ENCODE measurements around the gene APBB2.

Gene APBB2

DNA sequence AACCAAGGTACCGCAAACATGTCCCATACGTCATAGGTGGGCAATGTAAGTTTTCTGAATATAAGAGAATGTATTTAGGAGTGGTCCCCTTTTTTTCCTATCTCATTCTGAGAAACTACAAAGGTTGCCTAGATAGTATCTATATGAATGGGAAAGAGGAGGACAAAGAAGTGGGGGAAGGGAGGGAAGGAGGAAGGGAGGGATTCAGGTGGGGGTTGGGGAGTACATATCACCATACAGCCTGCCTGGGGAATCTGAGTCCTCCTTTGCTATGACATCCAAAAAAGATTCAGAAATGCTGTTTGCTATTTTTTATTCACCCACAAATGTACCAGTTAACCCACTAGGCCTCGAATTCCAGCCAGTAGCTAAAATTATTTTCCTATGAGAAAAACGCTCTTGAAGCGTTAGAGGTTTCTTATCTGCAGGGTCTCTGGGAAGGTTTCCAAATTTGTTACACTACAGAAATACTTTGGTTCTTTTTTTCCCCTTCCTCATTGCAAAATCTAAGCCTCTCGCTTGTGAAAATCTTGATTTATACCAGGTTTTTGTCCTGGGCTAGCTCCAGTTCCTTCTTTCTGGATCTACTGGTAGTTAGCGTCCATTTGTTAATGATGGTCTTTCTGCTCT lies 251.7 kb downstream of the APBB2 start:
- no peak for DNase-seq

DNA sequence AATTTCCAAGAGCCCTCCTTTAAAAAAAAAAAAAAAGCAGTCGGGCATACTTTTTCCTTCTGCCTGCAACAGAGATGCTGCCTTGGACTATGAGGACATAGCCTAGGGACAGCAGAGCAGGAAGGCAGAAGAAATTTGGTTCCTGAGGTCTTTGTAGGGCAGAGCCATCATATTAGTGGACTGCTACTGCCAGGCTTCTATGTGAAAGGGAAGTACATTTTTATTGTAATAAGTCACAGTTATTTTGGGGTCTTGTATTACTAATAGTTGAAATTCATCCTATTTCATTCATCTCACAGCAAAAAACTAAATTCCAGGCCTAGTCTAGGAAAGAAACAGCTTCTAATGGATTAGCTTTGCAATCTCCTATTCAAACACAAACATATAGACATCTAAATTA lies 253.4 kb downstream of the APBB2 start:
- DNase-seq, result no peak

DNA sequence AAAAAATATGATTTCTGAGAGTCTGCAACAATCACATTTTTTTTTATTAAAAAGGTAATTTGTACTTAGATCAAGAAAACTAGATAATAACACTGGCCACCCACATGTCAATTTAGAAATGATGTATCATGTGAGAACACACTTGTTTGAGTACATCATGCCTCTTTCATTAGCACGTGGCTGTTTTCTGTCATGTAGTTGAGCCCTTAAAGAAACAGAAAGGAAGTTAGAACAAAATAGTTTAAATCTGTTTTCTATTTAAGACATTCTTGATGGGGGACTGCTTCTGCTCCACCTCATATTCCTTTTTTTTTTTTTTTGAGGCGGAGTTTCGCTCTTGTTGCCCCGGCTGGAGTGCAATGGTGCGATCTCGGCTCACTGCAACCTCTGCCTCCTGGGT lies 257.1 kb downstream of the APBB2 start:
- DNase-seq, result no peak

DNA sequence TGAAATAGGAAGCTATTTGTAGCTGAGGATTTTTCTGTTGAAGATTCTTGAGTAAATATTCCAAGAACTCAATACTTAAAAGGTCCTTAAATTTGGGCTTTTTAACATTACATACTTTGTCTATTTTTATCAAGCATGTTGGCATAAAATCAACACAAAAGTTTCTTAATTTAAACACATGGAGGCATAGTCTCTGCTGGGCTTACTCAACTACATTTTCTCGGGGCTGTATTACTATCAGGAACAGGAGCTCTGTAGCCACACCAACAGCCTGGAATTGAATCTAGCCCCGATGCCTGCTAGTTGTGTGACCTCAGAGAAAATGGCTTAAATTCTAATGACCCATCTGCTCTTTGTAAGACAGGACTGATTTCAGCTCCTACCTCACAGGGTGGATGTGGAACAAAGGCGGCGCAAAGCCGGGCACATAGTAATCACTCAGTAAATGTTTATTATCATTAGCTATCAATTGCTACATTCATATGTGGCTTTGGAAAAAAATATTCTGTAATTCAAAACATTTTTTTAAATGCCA lies 257.6 kb downstream of the APBB2 start:
- DNase-seq, result no peak

DNA sequence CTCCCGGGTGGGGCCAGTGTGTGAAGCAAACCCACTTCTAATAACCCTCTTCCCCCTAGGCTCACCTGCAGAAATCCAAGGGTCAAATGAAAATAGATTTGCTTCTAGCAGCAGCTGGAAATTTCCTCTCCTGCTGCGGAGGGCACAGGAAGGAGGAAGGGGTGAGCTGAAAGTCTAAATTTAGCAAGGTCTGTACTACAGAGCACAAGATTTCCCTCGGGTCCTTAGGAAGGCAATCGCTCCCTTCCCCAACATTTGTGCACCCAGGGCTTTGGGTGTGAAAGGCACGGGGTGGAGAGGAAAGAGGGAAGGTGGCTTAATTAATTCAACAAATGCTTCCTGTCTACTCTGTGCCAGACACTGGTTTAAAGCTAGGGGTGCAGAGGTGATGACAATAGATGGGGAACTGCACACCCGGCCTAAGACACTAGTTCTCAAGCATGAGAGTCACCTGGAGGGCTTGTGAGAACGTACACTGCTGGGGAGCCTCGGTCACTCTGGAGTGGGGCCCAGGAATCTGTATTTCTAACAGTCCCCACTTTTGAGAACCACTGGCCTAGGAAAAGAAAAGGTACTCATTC lies 260.2 kb downstream of the APBB2 start:
- DNase-seq, result no peak

DNA sequence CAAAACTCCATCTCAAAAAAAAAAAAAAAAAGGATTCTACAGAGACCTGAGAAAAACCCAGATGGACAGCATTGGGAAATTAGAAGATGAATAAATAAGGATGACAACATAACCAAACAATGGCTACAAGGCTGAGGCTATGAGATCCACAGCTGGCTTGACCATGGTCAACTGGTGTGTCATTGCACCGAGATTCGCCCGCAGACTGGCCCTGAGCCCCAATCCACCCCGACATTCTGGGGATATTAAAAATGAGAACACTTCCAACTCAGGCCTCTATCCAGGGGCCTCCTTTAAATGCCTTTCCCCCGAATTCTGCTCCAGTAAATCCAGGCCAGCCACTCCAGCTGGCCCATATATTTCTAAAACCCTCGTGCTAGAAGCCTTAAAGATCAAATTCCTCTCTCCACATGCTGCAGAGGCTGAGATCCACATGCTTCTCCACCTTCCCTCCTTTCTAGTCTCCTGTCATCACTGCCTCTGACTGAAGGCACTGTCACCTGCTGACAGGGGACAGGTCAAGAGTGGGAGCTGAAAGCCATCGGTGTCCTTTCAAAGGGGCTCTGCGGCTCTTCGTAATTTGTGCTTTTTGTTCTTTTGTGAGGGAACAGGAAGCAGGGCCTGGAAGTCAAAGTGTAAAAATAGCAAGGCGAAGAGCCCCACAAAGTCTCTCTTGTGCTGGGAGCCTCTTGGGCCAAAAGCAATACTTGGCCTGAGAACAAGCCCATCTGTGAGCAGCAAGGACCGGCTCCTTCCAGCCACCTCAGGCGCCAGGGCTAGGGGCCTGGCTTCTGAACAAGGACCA lies 260.9 kb downstream of the APBB2 start:
- no peak for DNase-seq

DNA sequence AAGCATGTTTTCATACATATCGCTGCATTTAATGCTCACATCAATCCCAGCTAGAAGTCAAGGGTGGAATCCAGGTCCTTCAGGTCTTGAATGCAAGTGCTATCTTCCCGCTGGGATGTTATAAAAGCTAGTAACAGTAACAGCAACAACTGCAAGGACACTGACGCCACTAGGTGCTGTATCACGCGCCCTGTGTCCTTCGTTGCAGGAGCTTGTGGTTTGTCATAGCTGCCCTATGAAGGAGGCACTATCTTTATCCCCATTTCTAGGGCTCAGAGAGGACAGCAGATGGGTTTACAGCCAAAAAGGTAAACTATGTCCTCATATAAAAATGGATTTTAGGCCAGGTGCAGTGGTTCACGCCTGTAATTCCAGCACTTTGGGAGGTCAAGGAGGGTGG lies 261.7 kb downstream of the APBB2 start:
- no peak for DNase-seq

DNA sequence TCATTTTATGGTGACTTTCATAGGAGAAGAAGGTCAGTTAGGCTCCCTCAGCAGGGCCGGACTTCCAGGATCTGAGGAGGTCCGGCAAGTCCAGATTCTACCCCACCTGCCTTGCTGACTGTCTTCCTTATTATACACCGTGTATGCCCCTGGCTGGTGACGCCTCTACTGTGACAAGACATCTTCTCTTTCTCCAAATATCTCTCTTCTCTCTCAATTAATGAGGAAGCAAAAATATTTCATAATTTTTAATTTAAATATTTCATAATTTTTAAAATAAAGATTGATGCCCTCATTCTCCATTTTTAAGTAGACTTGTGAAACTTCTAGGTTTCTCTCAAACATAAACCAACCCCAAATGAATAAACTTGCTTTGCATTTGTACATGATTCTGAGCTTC lies 262.1 kb downstream of the APBB2 start:
- no peak for DNase-seq

DNA sequence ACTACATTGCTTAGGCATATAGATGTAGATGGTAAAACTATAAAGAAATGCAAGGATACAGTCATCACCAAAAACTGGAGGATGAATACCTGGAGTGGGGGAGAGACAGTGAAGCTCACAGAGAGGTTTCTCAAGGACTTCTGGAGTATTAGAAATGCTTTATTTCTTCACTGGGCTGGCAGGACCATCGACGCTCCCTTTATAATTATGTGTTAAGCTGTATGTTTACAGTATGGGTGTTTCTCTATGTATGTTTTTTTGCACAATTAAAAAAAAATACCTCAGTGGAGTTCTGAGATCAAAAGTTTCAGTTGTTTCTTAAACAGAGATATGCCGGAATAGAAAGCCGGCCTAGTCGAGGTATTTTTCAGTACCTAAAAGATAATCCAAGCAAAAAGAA lies 263.3 kb downstream of the APBB2 start:
- no peak for DNase-seq

DNA sequence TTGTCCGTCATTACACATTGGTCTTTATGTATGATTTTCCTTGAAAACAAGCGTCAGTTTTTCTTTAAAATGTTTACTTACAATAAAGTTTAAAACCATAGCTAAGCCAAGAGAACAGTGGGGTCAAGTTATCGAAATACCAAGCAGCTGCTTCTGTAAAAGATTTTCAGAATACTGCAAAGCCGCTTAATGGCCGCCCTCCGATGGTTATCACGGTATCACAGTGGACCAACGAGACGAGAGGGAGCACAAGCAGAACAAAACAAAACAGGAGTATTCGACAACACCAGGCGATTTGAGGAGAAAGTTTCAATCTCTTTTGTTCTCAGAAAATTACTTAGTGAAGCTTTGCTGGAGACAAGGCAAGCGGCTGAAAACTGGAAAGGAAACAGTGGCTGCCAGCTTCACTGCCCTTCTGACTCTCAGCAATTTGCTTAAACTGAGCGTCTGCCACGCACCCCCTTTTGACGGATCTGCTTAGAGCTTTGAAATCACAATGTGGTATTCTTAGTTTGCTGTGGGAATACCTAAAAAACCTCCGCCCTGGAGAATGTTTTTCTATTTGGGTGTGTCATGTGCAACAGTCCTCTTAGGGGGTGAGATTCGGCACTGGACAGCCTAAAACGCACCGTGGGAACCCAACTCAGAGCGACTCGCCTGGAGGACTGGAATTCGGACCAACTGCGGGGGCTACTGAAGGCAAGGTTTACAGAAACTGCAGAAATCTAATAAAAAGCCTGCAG lies 264.8 kb downstream of the APBB2 start:
- no peak for DNase-seq

DNA sequence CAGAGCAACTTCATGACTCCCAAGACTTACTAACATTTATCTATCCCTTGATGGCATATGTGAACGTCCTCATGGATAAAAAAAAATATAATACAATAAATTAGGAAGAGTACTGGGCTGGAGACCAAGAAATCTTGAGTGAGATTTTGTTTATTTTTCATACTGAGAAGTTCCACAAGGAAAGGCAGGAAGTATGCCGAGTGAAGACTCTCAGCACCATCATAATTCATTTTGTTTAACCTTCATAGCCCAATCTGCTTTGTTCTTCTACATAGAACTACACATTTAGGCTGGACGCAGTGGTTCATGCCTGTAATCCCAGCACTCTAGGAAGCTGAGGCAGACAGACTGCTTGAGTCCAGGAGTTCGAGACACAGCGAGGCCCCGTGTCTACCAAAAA lies 266.3 kb downstream of the APBB2 start:
- DNase-seq, result no peak

DNA sequence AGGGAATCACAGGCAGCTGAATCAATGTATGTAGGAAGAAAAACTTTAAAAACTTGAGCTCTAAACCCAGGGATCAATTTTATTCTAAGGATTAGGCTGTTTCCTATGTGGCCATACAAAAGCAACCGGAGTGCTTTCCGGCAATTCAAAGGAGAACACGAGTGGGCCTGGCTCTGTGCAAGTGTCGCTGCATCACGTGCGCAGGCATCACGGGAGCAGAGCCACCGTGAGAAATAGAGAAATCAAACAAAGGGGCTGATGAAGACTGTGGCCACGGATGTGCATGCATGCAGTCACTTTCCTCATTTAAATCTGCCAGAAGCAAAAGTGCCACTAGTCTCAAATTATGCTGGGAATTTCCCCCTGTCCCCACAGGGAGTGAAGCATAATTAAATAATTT lies 267.7 kb downstream of the APBB2 start:
- no peak for DNase-seq

DNA sequence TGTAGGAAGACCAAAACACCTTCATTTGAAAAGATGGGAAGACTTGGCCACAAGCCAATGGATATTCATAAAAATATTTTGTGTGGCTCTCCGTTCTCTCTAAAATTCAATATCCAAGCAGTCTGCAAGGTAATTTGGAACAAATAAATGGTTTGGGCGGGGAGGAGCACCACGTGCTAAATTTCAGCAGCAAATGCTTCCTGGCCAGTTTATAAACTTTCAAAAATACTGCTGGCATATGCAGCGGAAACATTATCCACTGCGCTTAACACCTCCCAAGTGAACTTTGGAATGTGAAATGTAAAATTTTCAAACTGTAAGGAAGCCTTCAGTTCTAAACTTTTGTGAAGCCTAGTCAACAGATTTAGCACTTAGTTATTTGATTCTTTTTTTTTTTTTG lies 273.6 kb downstream of the APBB2 start:
- DNase-seq, result no peak

DNA sequence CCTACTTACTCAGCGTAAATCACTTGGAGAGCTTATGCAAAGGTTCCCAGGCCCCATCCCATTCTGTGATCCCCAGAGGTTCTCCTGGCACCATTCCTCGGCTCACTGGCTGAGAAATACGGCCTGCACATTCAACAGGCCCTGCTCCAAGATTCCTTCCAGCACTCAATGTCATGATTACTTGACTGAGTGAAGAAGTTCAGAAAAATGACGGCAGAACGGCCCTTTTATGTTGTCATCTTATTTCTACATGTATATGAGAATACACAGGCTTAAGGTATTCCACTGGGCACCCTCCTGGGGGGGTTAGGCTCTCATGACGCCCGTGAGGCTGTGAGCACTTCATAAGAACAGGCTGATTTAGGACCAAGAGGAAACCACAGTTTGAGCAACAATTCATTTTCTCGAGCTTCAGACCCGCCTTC lies 274.0 kb downstream of the APBB2 start:
- no peak for DNase-seq

DNA sequence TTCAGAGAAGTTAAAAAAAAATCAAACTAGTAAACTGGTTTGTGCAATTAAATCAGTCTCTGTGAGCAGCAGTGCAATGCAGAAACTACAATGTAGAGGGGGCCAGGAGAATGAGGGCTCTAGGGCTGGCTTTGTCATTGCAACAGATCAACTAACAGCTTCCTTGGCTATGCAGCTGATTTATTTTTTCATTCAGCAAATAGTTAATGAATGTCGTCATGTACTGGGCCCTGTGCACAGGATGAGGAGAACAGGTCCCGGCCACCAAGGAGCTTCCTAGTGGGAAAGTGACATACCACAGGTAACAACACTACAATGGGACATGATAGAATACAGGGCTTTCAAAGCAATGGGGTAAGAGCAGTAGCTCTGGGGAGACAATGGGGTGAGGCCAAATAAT lies 274.5 kb downstream of the APBB2 start:
- no peak for DNase-seq

DNA sequence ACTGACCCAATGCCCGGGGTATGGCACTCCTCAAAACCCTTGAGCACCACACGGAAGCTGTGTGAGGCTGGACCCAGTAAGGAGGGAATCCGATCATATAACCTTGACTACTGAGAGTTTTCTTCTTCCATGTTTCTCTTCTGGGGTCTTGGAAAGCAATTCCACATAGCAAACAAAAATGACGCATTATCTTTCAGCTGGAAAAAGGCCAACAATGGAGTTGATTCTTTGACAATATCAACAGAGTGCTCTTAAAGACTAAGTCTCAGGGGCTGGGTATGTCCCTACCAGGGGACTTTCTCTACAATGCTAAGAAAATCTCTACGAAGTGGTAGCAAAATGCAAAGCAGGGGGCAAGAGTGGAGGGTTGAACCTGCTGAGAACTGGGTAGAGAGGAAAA lies 276.0 kb downstream of the APBB2 start:
- DNase-seq, result no peak

DNA sequence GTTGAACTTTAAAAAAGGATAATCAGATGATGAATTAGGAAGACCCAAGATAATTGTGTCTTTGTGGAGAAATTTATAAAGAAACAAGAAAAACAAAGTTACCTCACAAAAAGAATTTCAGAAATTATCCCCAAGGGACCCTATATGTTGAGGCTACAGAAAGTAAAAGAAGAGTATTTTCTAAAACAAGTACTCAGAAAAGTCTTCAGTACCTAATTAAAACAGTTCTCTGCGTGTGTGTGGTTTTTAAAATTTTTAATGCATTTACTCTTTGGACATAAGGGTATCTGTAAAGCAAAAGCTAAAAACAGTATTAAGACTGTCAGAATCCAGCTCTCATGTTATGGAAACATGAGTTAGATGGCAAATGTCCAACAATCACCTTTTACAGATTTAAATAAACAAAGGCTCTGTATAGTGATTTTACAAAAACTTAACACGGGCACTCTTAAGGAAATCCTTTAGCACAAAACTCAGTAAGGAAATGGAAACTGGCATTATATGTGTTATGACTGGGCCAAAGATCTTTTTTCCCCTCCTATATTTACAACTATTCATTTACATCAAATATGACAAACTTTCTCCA lies 277.1 kb downstream of the APBB2 start:
- no peak for DNase-seq

DNA sequence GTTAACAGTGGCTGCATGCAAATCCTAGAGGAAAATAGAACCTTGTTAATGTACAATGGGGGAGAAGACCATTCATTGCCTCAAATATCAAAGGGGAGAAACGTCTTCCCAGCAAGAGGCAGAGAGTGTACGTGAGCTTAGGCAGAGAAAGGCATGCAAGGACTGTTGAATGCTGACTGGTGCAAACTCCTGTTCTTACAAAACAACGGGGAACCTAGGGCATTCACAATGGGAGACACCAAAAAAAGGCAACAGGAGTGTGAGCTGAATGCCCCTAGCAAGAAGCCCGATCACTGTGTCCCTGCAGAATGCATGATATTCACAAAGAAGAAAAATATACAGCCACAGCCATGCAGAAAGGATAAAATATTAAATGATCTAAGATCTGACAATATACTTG lies 279.7 kb downstream of the APBB2 start:
- DNase-seq, result no peak

DNA sequence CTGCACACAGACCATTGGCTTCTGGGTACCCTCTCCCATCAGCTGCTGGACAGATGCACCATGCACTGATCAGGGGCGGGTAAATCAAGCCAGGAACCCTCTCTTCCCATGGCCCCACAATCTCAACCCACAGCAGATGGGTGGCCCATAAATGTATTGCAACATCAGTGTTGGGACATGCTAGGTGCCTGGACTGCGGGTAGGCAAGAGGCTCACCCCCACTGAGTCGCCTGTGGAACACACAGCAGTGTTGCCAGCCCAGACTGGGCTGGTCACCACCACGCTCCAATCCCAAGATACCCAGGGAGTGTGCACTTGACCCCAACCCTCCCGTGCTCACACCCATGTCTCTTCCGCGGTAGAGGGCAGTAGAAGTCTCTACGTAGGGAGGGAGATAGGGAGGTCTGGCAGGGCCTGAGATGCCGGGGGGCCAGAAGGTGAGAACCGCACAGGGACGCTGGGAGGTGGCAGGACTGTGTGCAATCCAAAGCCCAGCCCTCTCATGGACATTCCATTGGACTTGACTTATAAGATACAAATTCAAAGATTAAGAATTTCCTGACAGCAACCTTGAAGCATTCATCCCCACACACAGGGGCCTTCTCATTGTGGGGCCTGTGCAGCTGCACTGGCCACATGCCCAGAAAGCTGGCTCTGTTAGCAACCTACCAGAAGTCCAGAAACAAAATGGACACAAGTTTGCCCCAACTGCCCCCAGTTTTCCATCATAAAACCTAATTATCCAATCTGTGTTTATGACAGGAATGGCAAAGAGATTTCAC lies 280.9 kb downstream of the APBB2 start:
- no peak for DNase-seq

DNA sequence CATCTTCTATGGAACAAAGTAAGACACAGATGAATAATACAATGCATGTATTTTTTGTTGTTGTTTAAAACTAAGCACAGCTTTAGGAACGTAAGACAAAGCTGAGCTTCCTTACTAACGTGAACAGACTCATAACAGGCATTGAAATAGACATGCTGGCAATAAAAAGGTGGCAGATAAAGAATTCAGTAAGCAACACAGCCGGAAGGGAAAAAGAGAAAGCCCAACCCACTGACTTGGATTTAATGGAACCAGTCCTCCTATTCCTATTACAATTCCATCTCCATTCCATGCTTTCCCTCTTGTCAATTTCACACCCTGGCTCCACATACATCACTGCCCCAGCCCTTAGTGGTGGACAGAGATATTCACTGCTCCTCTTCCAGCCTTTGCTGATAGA lies 282.5 kb downstream of the APBB2 start:
- no peak for DNase-seq

DNA sequence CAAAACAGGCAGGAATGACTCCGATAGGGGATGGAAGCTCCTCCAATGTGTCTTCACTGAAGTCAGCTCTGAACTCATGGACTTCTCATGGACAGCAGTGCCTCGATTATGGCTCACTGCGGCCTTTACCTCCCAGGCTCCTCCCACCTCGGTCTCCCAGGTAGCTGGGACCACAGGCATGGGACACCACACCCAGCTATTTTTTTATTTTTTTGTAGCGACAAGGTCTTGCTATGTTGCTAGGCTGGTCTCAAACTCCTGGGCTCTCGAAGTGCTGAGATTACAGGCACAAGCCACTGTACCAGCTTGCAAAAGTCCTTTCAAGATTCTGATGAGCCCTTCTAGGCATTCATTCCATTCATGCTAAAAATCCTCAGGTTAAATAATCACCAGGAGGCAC lies 283.1 kb downstream of the APBB2 start:
- no peak for DNase-seq

DNA sequence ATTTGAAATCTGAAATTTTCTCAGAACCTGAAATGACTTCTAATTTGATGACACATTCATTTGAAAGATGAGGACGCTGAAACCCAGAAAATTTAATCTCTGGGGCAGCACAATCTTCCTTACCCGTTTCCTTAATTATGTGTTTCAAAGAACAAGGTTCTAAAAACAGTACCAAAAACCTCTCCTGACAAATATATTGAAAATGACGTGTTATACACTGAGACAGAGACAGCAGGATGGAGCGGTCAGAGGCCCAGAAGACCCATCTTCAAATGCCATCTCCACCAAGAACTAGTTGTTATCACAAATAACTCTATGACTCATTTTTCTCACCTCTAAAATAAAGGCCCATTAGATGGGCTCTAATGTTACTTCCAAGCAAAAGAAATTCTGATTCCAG lies 287.3 kb downstream of the APBB2 start:
- no peak for DNase-seq

DNA sequence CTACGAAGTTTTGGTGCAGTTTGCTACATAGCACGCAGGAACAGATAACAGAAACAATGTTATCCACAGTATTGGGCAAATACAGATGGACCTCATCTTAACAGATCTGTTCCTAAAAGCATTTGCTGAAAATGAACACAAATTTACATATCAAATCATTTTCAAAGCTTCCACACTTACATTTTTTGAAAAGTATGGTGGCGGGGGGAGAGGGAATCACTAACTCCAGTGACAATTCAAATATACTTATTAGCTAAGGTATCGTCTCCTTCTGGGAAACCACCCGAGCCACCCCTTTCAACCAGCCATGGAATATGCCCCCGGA lies 289.6 kb downstream of the APBB2 start:
- no peak for DNase-seq
